ENCODE measurements around the gene LYRM4. TPM values are rescaled to one million over a fixed set of nuclear protein-coding genes. Genes with fewer than 3 reads are reported as not detected.

Gene LYRM4
- polyA plus RNA-seq, 1 donor (not counting 4 experiments of a cell fraction or from before 2014, with no cell fraction given), result 41.1 TPM

DNA sequence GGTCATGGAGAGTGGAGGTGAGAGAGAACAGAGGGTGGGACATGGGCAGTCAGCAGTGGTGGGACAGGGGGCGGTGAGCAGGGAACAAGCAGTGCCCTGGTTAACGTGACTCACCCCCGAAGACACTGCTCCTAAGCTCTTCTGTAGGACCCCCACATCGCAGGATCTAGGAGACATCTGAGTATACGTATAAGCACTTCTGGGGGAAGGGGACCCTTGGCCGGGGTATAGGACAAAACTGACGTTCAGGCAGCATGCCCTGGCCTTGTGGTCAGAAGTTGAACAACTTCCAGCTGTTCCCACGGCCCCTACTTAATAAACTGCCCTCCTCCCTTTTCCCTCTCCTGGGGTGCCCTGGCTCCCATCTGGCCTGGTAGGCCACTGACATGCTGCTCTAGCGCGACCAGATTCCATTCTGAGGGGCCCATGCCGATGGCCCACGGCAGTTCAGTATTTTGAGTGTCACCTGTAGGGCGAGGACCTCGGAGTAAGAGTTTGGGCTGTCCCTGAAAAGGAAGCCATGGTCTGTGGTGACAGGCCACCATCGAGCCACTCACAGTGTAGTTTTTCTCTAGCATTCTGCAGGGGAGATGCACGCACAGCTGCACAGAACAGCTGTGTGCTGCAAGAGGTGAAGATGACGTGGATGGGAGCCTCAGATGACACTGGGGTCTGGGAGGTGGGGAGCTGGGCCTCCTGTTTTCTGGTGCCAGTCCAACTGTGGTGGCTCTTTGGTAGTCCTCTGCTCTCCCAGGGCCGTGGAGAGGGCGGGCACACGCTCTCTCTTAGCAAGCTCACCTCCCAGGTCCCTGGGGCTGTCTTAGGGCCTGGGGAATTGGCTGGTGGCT, 137.2 kb downstream of the LYRM4 start:
- TF ChIP-seq EZH2 (IDR thresholded peaks at IDR 0.05; ENCODE audit: low read length), result no peak
- TF ChIP-seq, protein P1, sequence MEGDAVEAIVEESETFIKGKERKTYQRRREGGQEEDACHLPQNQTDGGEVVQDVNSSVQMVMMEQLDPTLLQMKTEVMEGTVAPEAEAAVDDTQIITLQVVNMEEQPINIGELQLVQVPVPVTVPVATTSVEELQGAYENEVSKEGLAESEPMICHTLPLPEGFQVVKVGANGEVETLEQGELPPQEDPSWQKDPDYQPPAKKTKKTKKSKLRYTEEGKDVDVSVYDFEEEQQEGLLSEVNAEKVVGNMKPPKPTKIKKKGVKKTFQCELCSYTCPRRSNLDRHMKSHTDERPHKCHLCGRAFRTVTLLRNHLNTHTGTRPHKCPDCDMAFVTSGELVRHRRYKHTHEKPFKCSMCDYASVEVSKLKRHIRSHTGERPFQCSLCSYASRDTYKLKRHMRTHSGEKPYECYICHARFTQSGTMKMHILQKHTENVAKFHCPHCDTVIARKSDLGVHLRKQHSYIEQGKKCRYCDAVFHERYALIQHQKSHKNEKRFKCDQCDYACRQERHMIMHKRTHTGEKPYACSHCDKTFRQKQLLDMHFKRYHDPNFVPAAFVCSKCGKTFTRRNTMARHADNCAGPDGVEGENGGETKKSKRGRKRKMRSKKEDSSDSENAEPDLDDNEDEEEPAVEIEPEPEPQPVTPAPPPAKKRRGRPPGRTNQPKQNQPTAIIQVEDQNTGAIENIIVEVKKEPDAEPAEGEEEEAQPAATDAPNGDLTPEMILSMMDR (optimal IDR thresholded peaks at IDR 0.05 in 1 of 3, IDR thresholded peaks at IDR 0.05 in 1 of 3, conservative IDR thresholded peaks at IDR 0.05 in 1 of 3; ENCODE audit: extremely low read depth in 1 of 3, insufficient read depth in 2 of 3, low read length in 3 of 3), result no peak
- Histone ChIP-seq H3K4me3 (ENCODE audit: control insufficient read depth in 2 of 3, extremely low read depth in 1 of 3, insufficient read depth in 2 of 3, low read depth in 1 of 3, low read length in 3 of 3) (no peak overlapping the region), H3K79me2 (ENCODE audit: control insufficient read depth, insufficient read depth, low read length) (no peaks in the 10 kb centered on the region), H3K27me3 (ENCODE audit: control insufficient read depth, extremely low read depth, insufficient read depth, low read length) (no peaks in the 10 kb centered on the region), H3K4me1 (ENCODE audit: control insufficient read depth, extremely low read depth, insufficient read depth, low read length) (peaks cover 18% of the 10 kb centered on the region), H3K9ac (ENCODE audit: control insufficient read depth, extremely low read depth, insufficient read depth, low read length) (no peak overlapping the region), H3K27ac (ENCODE audit: control insufficient read depth, insufficient read depth, low read length) (no peak overlapping the region), H4K20me1 (ENCODE audit: control insufficient read depth, extremely low read depth, insufficient read depth, low read length) (no peaks in the 10 kb centered on the region), H3K4me2 (ENCODE audit: control insufficient read depth, extremely low read depth, insufficient read depth, low read depth, low read length) (no peak overlapping the region), H3K9me3 (ENCODE audit: control insufficient read depth, low read depth, low read length) (no peaks in the 10 kb centered on the region), H2AFZ (ENCODE audit: control insufficient read depth, low read length) (no peak overlapping the region), H3K9me1 (ENCODE audit: control insufficient read depth, extremely low read depth, insufficient read depth, low read length) (no peaks in the 10 kb centered on the region), H3K36me3 (ENCODE audit: control insufficient read depth in 2 of 2, extremely low read depth in 1 of 2, insufficient read depth in 2 of 2, low read length in 2 of 2) (peaks cover 0 to 3% of the 10 kb centered on the region in 2 experiments)
- dilution Hi-C loops (cut with MboI; ENCODE audit: extremely low pct_ligation_motif_present, low sequenced_read_pairs), result no loop called here
- no peak for DNase-seq (ENCODE audit: low read depth, low spot score)
- no peak for FAIRE-seq

DNA sequence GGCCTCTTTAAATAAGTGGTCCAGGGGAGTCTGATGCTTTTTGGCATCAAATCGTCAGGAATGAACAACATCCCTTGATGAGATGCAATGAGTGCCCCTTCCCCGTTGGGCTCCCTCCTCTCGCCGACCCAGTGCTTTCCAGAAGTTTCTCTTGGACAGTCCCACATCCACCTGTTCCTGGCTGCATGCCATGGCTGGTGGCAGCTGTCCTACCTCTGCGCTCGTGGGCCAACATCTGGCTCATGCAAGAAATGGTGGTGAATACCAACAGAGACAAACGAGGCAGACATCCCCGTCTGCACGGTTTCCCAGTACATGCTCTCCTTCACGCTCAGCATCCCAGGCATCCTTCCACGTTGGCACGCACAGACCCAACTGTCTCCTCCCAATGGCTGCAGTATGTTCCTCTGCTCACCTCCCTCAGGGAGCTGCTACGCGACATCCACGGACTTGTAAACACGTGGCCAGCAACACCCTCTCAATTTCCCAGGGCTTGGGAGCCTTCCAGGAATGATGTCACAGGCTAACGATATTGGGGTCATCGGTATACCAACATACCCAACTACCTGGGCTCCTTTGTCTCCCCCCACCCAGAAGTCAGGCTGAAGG, 138.1 kb downstream of the LYRM4 start:
- Histone ChIP-seq H3K4me2 (ENCODE audit: control insufficient read depth, extremely low read depth, insufficient read depth, low read depth, low read length) (no peak overlapping the region), H3K79me2 (ENCODE audit: control insufficient read depth, insufficient read depth, low read length) (no peaks in the 10 kb centered on the region), H3K4me3 (ENCODE audit: control insufficient read depth in 2 of 3, extremely low read depth in 1 of 3, insufficient read depth in 2 of 3, low read depth in 1 of 3, low read length in 3 of 3) (no peak overlapping the region), H3K9ac (ENCODE audit: control insufficient read depth, extremely low read depth, insufficient read depth, low read length) (no peak overlapping the region), H3K27me3 (ENCODE audit: control insufficient read depth, extremely low read depth, insufficient read depth, low read length) (no peaks in the 10 kb centered on the region), H3K27ac (ENCODE audit: control insufficient read depth, insufficient read depth, low read length) (no peak overlapping the region), H2AFZ (ENCODE audit: control insufficient read depth, low read length) (no peak overlapping the region), H3K9me3 (ENCODE audit: control insufficient read depth, low read depth, low read length) (no peaks in the 10 kb centered on the region), H3K4me1 (ENCODE audit: control insufficient read depth, extremely low read depth, insufficient read depth, low read length) (peaks cover 18% of the 10 kb centered on the region), H3K9me1 (ENCODE audit: control insufficient read depth, extremely low read depth, insufficient read depth, low read length) (no peaks in the 10 kb centered on the region), H4K20me1 (ENCODE audit: control insufficient read depth, extremely low read depth, insufficient read depth, low read length) (no peaks in the 10 kb centered on the region), H3K36me3 (ENCODE audit: control insufficient read depth in 2 of 2, extremely low read depth in 1 of 2, insufficient read depth in 2 of 2, low read length in 2 of 2) (no peaks in the 10 kb centered on the region)
- no peak for TF ChIP-seq EZH2 (IDR thresholded peaks at IDR 0.05; ENCODE audit: low read length)
- TF ChIP-seq, protein P1 (optimal IDR thresholded peaks at IDR 0.05 in 1 of 3, IDR thresholded peaks at IDR 0.05 in 1 of 3, conservative IDR thresholded peaks at IDR 0.05 in 1 of 3; ENCODE audit: extremely low read depth in 1 of 3, insufficient read depth in 2 of 3, low read length in 3 of 3), result no peak
- FAIRE-seq, result no peak
- dilution Hi-C loops (cut with MboI; ENCODE audit: extremely low pct_ligation_motif_present, low sequenced_read_pairs), result no loop called here
- DNase-seq (ENCODE audit: low read depth, low spot score), result no peak
